ENCODE data around the gene MCC. TPM values are rescaled to one million over a fixed set of nuclear protein-coding genes. Genes with fewer than 3 reads are reported as not detected.

The MCC gene
- total RNA-seq, 1 experiment from 2014 or later = 7.6 TPM

DNA sequence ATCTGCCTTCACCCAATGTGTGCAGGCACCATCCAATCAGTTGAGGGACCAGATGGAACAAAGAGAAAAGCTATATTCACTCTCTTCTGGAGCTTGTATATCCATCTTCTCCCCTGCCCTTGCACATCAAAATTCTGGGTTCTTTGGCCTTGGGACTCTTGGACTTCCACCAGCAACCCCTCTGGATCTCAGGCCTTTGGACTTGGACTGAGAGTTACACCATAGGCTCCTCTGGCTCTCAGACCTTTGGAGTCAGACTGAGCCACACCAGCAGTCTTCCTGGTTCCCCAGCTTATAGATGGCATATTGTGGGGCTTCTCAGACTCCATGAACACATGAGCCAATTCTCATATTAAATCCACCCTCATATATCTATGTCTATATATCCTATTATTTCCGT is 126.6 kb downstream of the MCC start:
- H3K4me3 Mint-ChIP-seq = no peak overlapping the region
- Histone ChIP-seq H3K9me3 (ENCODE audit: control insufficient read depth, low read depth, low read length) (no peaks in the 10 kb centered on the region), H2BK20ac (ENCODE audit: low read depth, low read length, poor library complexity, severe bottlenecking) (no peak overlapping the region), H4K91ac (ENCODE audit: insufficient read length, low read depth, low read length) (no peak overlapping the region), H4K5ac (ENCODE audit: insufficient read length, low read depth, low read length) (no peak overlapping the region), H3K9ac (ENCODE audit: extremely low read depth, insufficient read length, low read length) (no peak overlapping the region), H3K4ac (ENCODE audit: low read depth, low read length) (no peak overlapping the region), H2AK5ac (ENCODE audit: insufficient read length, low read length) (no peak overlapping the region), H3K18ac (ENCODE audit: insufficient read length, low read depth, low read length) (no peak overlapping the region), H4K20me1 (ENCODE audit: control insufficient read depth, insufficient read depth, insufficient read length) (no peaks in the 10 kb centered on the region), H3K79me1 (ENCODE audit: insufficient read depth, low read depth, low read length, poor library complexity, severe bottlenecking) (no peaks in the 10 kb centered on the region), H2AFZ (ENCODE audit: low read length) (no peak overlapping the region), H3K4me2 (ENCODE audit: insufficient read depth, insufficient read length, low read length) (no peak overlapping the region), H3K14ac (ENCODE audit: insufficient read depth, low read length) (no peak overlapping the region), H2BK5ac (ENCODE audit: insufficient read length, low read length) (no peak overlapping the region), H2BK12ac (ENCODE audit: insufficient read length, low read depth, low read length) (no peak overlapping the region), H3T11ph (ENCODE audit: low read length) (no peak overlapping the region), H2BK120ac (ENCODE audit: low read depth, low read length, poor library complexity, severe bottlenecking) (no peak overlapping the region), H3K27me3 (ENCODE audit: insufficient read depth, low read length) (no peaks in the 10 kb centered on the region), H4K8ac (replicated peaks; ENCODE audit: insufficient read length, low read depth, low read length) (no peak overlapping the region), H3K56ac (ENCODE audit: insufficient read length, low read depth, low read length) (no peak overlapping the region), H2BK15ac (ENCODE audit: low read depth, low read length) (no peak overlapping the region), H3K23ac (ENCODE audit: insufficient read length, low read depth, low read length) (no peak overlapping the region), H3K4me1 (ENCODE audit: insufficient read depth, low read length) (no peaks in the 10 kb centered on the region), H3K27ac (ENCODE audit: insufficient read length, low read depth, low read length) (no peak overlapping the region), H3K23me2 (ENCODE audit: insufficient read length, low read depth, low read length, poor library complexity, severe bottlenecking) (no peaks in the 10 kb centered on the region), H3K79me2 (ENCODE audit: insufficient read depth, low read length) (no peaks in the 10 kb centered on the region)
- no peaks in the 10 kb centered on the region for H3K4me1 Mint-ChIP-seq
- no peak for DNase-seq
- TF ChIP-seq, protein P1, sequence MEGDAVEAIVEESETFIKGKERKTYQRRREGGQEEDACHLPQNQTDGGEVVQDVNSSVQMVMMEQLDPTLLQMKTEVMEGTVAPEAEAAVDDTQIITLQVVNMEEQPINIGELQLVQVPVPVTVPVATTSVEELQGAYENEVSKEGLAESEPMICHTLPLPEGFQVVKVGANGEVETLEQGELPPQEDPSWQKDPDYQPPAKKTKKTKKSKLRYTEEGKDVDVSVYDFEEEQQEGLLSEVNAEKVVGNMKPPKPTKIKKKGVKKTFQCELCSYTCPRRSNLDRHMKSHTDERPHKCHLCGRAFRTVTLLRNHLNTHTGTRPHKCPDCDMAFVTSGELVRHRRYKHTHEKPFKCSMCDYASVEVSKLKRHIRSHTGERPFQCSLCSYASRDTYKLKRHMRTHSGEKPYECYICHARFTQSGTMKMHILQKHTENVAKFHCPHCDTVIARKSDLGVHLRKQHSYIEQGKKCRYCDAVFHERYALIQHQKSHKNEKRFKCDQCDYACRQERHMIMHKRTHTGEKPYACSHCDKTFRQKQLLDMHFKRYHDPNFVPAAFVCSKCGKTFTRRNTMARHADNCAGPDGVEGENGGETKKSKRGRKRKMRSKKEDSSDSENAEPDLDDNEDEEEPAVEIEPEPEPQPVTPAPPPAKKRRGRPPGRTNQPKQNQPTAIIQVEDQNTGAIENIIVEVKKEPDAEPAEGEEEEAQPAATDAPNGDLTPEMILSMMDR (conservative IDR thresholded peaks at IDR 0.05) = no peak
- 100% methylated on average over 1 of the region's 1 CpG for WGBS (ENCODE audit: extremely low coverage, insufficient read length, low lambda C conversion rate)
- peaks cover 21 to 26% of the 10 kb centered on the region in 2 experiments for H3K9me3 Mint-ChIP-seq
- no peaks in the 10 kb centered on the region; the same call in none of the 2 replicates for H3K27me3 Mint-ChIP-seq (ENCODE audit: low read depth)
- no peak overlapping the region for H3K27ac Mint-ChIP-seq
- H3K36me3 Mint-ChIP-seq (ENCODE audit: insufficient read depth in 1 of 3, low read depth in 3 of 3) = peaks cover 18 to 21% (median 19%) of the 10 kb centered on the region in 3 experiments

All from H9 (cell line).